Heart left ventricle (tissue), 13 donors: ENCODE data around the gene FNIP1.

Experiments
- CTCF ChIP-seq, 12 donors: fragments of 200-600 bp; sonication (generic) in 4 of 12; IDR thresholded peaks; one replicate each; pipeline versions ENCODE4 v1.5.0 to v1.8.0; 2018 to 2022; ENCODE audit warnings: antibody characterized with exemption in 12 of 12, mild to moderate bottlenecking in 5 of 12
- POLR2A ChIP-seq, 2 donors: fragments of 450-650 bp; IDR thresholded peaks; one replicate each; pipeline ENCODE4 v1.6.1; 2017; ENCODE audit warnings: antibody characterized with exemption in 2 of 2, mild to moderate bottlenecking in 2 of 2, moderate library complexity in 2 of 2
- donor health status: ischemic (EF 13 %, LVEDD 7.1; RV severe dilation, severe dysfunction).
- donor health status: DM: no; HTN: yes; CAD: no.
- donor health status: DM: no; HTN: no; CAD: no.
- donor health status: ischemic (EF 25% LVEDD 6.9; RV normal size, moderate dysfunction).
- donor health status: ischemic (EF 25% LVEDD 5.7; RV mildly dilated, moderate dysfunction).
- donor health status: ischemic (EF 35%, LVEDD 5.7; RV mildly dilated, moderate dysfunction).
- donor health status: nonischemic (EF 11% LVEDD 7.7; RV severe dilation, severe dysfunction).
- donor health status: DM: yes; HTN: yes; CAD: no.
- donor health status: PGD.
- donor health status: ischemic (EF 29% LVEDD 5.4; RV normal size, mild dysfunction).
- donor health status: nonischemic (EF 23%, LVEDD 6.1; RV moderate dilation, normal function).

GRCh38 chr5:131787736-131788135 is 9.1 kb downstream of the FNIP1 start:
- TF ChIP-seq CTCF (IDR thresholded peaks at IDR 0.05), result no peak
- TF ChIP-seq POLR2A (IDR thresholded peaks at IDR 0.05), result no peak
